NCI-H1930 (cell line): ENCODE measurements around the gene PRKAA1.

Source experiments
- DNase-seq, 2 experiments: peaks; one replicate each; lab custom pipeline; 2025; lab: John Stamatoyannopoulos, UW

Gene PRKAA1

DNA sequence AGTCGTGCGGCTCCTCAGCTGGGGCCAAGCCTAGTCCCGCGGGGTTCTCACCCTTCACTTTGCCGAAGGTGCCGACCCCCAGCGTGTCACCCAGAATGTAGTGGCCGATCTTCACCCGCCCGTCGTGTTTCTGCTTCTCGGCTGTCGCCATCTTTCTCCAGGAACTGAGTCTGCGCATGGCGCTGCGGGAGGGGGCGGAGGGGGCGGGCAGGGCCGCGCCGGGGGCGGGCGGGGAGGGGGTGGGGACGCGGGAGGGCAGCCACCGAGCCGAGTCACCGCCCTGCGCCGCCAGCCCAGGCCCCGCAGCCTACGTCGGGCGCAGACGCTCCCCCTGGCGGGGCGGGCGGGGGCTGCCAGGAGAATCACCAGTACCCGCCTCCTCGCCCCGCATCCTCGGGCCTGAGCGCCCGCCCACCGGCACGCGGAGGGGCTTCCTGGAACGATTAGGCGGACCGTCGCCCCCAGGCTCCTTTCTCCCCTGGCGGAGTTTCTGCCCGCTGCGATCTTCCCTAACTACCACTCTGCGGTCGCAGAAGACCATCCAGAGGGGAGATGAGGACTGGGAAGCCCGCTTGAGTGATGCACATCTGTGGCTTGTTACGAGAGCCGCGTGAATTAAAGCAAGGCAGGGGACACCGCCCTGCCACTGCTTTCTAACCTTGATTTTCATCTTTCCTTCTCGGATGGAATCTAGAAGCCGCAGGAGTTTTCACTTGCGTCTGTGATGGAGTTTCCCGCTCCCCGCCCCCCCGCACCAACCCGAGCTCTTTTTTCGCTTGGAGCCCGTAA lies at the start of gene PRKAA1:
Gene PRKAA1 (minus strand): TSS at position 363 of the 789 bp plus-strand sequence. CDS start 185 bp downstream, at position 178.
- peak; percentile 90 to 94 for DNase-seq

DNA sequence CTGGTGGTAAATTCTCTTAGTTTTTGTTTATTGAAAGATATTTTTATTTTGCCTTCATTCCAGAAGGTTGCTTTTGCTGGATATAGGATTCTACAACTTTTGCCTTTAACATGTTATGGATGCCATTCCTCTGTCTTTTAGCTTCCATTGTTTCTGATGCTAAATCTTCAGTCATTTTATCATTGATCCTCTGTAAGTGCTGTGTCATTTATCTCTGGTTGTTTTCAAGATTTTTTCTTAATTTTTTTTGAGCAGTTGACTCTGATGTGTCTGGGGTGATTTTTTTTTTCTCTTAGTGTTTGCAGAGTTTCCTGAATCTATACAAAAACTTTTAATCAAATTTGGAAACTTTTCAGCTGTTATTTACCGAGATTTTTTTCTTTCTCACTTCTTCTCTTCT lies 49.4 kb upstream of the PRKAA1 start:
- no peak for DNase-seq

DNA sequence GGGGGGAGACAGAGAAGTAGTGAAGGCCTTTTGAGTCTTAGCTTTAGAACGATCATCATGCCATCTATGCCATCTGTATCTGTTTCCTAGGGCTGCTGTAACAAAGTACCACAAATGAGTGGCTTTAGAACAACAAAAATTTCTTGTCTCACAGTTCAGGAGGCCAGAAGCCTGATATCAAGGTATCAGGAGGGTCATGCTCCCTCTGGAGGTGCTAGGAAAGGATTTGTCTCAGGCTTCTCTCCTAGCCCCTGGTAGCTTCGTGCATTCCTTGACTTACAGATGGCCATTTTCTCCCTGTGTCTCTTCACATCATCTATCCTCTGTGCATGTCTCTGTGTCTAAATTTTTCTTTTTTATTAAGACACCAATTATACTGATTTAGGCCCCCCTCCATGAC lies 48.2 kb upstream of the PRKAA1 start:
- DNase-seq: no peak

DNA sequence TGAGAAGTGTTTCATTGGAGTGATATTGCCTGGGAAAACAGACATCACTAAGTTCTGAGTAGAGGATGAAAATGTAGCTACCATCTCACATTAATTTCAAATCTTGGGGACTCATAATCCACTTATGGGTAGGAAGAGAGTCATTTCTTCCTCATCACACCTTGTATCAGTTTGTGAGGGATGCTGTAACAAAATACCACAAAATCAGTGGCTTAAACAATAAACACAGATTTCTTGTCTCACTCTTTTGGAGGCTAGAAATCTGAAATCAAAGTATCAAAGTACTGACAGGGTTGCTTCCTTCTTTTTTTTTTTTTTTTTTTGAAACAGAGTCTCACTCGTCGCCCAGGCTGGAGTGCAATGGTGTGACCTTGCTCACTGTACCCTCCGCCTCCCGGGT lies 46.4 kb upstream of the PRKAA1 start:
- DNase-seq: no peak

DNA sequence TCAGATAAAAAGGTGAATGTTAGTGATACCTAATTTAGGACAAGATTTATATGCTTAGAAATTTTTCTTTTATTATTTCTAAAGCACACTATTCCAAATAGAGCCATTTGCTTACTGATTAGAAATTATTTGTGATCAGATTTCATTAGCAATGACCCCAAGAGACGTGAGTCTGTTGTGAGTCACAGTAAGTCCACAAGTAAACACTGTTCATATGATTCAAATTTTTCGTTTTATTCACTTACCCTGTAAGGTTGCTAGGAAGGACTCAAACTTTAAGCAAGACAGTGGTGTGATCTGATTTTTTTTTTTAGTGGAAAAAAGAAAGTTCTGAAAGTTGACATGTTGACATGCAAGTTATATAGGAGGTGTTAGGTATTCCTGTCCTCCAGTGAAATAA lies 44.2 kb upstream of the PRKAA1 start:
- no peak for DNase-seq

DNA sequence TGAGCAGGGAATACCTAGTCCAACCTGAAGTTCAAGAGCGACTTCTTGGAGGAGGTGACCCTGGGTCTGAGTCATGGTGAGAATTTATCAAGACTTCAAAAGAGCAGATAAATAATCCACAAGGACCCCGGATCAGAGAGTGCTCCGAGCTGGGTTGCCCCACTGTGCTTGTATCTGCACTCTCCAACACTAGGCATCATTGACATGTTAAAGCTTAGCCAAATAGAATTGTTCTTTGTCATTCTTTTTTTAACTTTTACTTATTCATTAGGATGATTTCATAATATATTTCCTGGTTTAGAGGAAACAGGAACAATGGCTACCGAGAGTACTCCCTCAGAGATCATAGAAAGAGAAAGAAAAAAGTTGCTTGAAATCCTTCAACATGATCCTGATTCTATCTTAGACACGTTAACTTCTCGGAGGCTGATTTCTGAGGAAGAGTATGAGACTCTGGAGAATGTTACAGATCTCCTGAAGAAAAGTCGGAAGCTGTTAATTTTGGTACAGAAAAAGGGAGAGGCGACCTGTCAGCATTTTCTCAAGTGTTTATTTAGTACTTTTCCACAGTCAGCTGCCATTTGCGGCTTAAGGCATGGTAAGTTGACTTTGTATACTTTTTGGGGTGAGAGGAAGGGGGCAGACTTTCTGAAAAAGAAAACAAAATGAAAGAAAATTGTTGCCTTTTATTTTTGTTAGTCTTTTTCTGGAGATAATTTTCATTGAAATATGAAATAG lies 43.1 kb upstream of the PRKAA1 start, which contains the start of gene CARD6:
Gene CARD6 (plus strand): TSS at position 300 of the 738 bp plus-strand sequence. CDS start 16 bp downstream, at position 316.
- DNase-seq: no peak

DNA sequence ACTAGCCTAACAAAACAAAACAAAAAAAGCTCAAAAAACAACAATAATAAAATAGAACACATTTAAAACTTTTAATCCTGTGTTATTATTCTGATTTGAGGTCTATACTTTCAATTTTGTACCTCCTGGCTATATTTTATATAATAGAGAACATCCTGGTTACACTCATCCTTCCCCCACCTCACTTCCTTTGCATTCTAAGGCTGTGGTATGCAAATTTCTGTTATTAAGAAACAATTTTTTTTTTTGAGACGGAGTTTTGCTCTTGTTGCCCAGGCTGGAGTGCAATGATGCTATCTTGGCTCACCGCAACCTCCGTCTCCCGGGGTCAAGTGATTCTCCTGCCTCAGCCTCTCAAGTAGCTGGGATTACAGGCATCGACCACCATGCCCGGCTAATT lies 39.9 kb upstream of the PRKAA1 start:
- DNase-seq: no peak

DNA sequence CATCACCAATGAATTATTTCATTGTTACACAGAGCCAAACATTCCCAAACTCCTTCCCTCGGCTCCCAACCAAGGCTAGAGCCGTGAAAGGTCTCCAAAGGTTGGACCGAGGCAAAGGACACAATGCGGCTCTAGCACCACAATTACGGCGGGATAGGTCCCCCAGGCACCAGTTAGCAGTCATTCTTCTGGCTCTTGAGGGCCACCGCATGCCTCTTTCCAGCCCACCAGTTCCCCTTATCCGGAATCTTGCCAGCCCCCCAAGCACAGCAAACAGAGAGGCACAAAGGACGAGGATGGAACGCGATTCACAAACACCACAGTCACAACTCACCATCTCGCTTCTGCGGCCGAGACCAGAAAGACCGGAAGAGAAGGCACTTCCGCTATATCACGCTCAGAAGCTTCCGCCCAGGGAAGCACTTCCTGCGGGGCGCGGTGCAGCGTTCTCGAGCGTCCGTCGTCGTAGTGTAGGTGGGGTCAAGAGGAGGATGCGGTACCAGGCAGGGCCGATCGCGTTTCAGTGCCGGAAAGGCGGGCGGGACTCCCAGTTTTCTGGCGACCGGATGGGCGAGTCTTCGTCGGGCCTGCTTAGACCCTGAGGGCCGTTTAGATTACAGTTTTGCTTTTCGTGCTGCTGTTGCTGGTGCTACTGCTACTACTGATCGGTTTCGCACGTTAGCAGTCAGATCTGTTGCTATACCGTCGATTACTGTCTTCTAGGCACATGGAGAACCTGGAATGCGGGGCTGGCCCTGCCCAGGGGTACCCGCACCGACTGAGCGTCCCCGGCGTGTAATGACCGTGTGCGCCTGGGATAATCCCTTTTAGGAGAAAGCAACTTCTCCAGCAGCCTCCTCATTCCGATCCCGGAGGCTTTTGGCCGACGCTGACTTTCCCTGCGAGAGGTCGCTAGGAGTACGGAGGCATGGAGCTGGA lies 36.9 kb upstream of the PRKAA1 start, which contains the start of gene RPL37:
Gene RPL37 (minus strand): TSS at position 374 of the 939 bp plus-strand sequence. CDS start 37 bp downstream, at position 337.
- peak; percentile 98 to 99 for DNase-seq

DNA sequence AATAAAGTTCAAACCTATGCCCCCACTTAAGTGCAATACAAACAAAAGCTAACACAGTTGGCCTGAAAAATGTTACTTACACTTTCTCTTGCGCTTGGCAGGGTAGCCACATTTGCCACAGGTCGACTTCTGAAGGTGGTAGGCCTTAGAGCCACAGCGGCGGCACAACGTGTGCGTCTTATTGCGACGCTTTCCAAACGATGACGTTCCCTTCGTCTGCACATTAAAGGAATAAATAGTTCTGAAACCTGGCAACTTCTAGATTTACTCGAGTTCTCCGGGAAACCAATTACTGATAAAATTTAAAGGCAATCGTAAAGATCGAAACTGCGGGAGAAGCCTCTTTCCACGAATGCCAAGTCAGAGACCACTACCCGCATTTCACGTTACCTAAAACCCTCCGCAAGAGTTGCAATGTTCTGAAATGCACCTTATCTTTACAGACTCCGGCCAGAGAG lies 36.2 kb upstream of the PRKAA1 start:
- no peak for DNase-seq

DNA sequence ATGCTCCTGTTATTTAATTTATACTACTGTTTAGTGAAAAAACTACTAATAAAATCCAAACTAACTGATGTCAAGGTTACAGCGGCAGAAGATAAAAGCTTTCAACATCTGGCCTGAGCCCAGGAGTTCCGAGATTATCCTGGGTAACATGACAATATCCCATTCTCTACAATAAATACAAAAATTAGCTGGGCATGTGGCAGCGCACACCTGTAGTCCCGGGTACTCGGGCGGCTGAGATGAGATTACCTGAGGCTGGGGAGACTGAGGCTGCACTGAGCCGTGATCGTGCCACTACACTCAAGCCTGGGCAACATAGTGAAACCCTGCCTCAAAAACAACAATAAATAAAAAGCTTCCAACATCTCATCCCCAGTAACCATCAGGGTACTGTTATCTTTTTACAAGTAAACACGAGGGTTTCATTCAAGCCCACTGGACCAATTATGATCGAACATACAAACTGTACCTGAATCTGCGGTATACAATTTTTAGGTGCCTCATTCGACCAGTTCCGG lies 35.6 kb upstream of the PRKAA1 start:
- DNase-seq: no peak

DNA sequence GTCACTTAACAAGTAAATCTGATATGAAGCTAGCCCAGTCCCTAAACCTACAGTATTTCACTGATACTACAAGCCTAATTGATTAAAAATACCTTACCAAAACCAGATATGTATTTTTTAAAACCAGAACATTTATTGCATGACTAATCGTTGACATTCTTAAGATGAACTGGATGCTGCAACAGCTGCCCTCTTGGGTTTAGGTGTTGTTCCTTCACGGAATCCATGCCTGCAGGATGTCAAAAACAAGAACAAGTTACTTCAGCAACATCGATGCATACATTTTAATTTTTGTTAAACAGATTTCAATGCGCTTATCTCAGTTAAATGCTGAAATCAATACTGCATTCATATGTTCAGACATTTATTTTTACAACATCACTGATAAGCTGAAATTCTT lies 34.2 kb upstream of the PRKAA1 start:
- no peak for DNase-seq

DNA sequence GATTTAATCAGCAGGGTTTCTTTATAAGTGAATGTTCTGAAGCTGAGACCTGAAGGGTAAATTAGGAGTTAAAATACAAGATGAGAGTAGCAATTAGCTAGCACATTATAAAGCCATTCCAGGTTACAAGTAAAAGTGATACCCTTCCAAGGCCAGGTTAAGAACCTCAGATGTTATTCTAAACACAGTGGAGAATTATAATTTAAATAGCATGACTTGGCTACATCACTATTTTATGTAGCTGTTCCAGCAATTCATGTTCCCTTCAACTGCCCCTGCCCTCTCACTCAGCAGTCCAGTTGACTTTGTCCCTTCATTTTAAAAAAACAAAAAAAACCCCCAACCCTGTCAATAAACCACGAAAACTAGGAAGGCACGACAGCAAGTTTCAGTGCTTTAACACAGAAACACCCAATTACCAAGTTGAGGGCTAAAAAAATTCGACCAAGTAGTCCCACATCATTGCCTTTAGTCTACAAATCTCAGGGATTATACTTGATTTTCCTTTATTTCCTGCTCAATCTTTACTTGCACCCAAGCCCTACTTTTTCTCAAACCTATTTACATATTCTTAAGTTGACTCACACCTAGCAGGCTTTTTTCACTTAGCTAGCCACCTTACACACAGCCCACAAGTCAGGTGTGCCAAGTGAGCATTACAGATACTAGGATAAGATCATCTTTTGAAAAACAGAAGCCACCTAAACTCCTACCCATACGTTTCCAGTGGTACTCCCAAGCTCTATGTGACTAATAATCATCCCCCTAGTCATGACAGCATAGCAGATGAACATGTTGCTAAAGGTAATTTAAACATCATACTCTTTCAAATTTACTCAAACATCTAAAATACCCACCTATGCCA lies 33.4 kb upstream of the PRKAA1 start:
- no peak for DNase-seq

DNA sequence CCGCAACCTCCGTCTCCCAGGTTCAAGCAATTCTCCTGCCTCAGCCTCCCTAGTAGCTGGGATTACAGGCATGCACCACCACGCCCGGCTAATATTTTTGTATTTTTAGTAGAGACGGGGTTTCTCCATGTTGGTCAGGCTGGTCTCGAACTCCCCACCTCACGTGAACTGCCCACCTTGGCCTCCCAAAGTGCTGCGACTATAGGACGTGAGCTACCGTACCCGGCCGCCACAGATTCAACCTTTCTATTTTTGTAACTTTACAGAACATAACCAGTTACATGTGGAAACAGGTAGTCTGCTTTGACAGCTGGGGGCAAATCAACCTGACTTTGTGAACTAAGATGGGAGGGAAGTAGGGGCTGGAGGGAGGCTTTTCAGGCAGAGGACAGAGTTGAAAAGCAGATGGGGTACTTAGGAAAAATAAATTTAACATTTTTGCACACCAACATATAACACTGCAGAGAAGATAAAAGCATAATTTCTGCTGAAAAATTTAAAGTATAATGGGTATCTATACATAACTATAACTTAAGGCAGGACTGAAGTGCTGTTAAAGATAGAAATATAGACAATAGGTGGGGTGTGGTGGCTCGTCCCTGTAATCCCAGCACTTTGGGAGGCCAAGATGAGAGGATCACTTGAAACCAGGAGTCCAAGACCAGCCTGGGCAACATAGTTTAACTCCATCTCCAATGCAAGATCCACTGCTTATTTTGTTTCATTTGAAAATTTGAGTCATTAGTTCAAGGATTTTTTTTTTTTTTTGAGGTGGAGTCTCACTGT lies 31.8 kb upstream of the PRKAA1 start:
- no peak for DNase-seq

DNA sequence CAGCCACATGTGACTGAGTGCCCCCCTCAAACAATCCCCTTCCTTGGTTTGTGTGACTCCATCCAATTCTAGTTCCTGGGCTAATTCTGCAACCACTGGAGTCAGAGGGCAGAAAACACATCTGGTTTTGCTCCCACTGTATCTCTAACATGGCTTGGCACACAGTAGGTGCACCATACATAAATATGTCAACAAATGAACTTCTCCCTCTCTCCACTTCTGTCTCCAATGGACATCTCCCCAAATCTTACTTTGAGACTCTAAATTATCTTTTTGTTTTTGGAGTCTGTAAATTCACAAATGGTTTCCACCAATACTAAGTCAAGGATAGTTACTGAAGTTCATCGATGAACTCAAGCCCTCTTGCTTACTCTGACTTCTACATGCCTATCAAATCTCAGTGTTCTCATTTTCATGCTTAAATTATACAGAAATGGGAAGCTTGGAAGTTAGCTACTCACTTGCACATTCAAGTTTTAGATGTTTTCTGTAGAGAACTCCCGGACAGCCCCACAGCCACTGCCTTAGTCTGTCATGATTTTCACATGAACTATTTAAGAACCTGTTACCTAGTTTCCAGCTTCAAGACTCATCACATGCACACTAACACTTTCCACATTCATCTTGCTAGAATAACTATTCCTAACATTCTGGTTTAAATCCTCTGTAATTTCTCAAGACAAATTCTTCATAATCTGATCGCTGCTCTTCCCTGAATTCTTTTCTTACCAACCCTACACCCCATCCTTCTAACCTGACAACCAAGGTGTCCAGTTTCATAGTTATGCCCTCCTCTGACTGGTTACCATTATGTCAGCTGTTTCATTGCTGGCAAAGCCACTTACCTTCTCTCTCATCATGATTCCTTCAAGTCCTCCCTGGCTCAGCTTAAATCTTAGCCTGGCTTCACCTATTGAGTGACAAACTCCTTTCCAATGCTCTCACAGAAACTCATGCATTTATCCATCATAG lies 30.8 kb upstream of the PRKAA1 start:
- DNase-seq: no peak

DNA sequence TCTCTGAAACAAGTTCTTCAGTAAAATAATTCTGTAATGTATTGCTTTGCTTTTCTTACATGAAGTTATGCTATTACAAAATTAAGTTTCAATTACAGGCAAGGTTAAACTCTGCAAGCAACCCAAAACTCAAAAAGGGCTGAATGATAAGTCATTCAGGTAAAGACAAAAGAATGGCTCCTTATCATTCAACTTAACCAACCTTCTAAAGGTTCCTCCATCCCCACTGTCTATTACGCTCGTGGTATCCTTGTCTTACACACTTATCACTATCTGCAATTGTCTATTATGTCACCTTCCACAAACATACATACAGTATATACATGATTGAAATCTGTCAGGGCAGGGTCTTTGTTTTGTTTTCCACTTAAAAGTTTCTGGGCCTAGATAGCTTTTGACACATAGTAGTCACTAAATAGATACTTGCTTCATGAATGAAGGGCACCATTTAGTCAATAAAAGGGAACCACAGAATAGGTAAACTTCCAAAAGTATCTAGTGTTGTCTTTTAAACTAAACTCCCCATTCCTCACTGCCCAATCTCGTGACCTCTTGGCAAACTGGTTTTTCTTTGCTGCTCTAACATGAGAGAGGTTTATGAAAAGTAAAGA lies 30.0 kb upstream of the PRKAA1 start:
- DNase-seq: no peak

DNA sequence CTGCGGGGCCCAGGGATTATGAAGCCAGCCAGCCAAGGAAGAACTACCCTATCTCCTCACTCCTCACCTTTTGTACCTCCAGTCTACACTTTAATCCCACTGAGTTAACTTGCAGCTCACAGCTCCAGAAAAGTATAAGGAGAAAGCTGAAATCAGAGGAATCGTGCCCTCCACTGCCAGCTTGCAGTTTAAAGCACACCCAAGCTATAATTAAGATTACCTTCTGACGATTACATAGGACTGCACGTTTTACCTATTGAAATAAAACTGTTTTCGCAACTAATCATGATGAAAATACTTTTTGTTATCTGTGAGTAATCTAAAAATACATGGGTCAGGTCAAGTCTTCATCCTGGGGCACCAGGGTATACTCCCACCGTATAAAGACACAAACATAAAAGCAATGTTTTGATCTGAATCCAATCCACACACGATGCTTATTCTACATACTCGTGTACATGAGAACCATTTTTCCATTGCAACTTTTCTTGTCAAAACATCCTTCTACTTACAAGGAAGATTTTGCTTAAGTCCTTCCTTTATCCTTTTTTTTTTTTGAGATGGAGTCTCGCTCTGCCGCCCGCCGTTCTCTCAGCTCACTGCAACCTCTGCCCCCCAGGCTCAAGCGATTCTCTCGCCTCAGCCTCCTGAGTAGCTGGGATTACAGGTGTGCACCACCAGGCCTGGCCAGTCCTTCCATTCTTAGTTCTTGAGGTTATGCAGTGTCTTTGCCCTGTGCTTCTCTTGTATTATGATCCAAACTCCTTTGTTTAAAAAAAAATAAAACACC lies 29.2 kb upstream of the PRKAA1 start:
- DNase-seq: no peak

DNA sequence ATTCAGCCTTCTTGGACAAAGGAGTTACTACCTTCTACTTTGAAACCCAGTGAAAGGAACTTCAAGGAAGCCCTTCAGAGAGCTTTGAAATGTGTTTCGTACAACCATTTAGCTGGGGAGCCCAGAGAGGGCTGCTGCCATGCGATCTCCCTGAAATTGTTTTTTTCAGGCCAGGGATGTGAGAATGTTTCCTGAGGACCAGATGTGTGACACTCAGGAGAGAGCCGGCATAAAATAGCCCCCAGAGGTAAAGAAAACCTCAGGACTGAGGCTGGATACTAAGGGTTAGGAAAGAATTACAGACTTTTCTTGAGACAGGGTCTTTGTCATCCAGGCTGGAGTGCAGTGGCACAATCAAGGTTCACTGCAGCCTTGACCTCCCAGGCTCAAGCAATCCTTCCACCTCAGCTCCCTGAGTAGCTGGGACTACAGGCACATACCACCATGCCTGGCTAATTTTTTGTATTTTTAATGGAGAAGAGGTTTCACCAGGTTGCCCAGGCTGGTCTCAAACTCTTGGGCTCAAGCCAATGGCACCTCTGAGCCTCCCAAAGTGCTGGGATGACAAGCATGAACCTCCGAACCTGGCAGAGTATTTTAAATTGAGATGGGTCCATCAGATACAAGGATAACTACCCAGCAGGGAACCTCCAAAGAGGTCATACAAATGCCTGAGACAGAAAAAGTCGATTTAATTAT lies 28.5 kb upstream of the PRKAA1 start:
- DNase-seq: no peak
